Uterus (tissue), 4 donors: ENCODE measurements around the gene HSDL2. TPM values are rescaled to one million over a fixed set of nuclear protein-coding genes. Genes with fewer than 3 reads are reported as not detected.

Experiments
- DNase-seq, 2 donors: peaks; one replicate each; pipeline ENCODE4 v3.0.0-alpha.2; 2019 to 2020
- H3K27ac ChIP-seq, 2 donors: fragments of 200-600 bp; sonication (generic); 1 replicate in 1 of 2; 2 replicates in 1 of 2; pipeline ENCODE4 v1.5.1; 2016 to 2018
- H3K27me3 ChIP-seq, 2 donors: fragments of 200-600 bp; sonication (generic); one replicate each; pipeline ENCODE4 v1.5.1; 2018 to 2019; ENCODE audit warnings: control low read depth in 1 of 2
- H3K36me3 ChIP-seq, 2 donors: fragments of 200-600 bp; sonication (generic); one replicate each; pipeline ENCODE4 v1.5.1; 2019; ENCODE audit warnings: control low read depth in 1 of 2
- H3K4me1 ChIP-seq, 2 donors: fragments of 200-600 bp; sonication (generic); one replicate each; pipeline ENCODE4 v1.5.1; 2018 to 2019; ENCODE audit warnings: control low read depth in 1 of 2
- H3K4me3 ChIP-seq, 2 donors: fragments of 200-600 bp; sonication (generic); 1 replicate in 1 of 2; 2 replicates in 1 of 2; pipeline ENCODE4 v1.5.1; 2018 to 2019; ENCODE audit warnings: mild to moderate bottlenecking in 1 of 2
- H3K9me3 ChIP-seq, 2 donors: fragments of 200-600 bp; sonication (generic); one replicate each; pipeline ENCODE4 v1.5.1; 2019; ENCODE audit warnings: control low read depth in 1 of 2
- CTCF ChIP-seq, 4 experiments: fragments of 200-600 bp in 2 of 4; fragments of 450-650 bp in 2 of 4; sonication (generic) in 2 of 4; IDR thresholded peaks; one replicate each; pipeline ENCODE4 v1.5.1; 2016 to 2019; ENCODE audit warnings: antibody characterized with exemption in 4 of 4, mild to moderate bottlenecking in 2 of 4, moderate library complexity in 1 of 4
- POLR2A ChIP-seq, 2 donors: fragments of 450-650 bp; IDR thresholded peaks; one replicate each; pipeline ENCODE4 v1.6.1; 2016; ENCODE audit warnings: antibody characterized with exemption in 2 of 2, mild to moderate bottlenecking in 1 of 2, moderate library complexity in 1 of 2
- intact Hi-C: fragments of 100-400 bp; cut with DNase I; formaldehyde crosslinking; loops from one replicate; pipeline ENCODE4 v1.15.1; 2023; ENCODE audit warnings: low total_unique reads
- total RNA-seq, 4 donors: library from RNA; depleted of rRNA in 3 of 4; stranded (reverse); fragments of >200 nt in 3 of 4; gene quantifications; one replicate each; pipeline versions ENCODE4 v1.1.0 to v1.2.4, GENCODE V29; 2014 to 2023
- donor health status: DM: yes; HTN: yes; CAD: no.

Gene HSDL2
- total RNA-seq, 4 donors from 2014 or later = 12.6 to 55.1 (median 39.1) TPM

- no peaks in the 10 kb centered on the region for H3K9me3 ChIP-seq
- no peak for TF ChIP-seq POLR2A (IDR thresholded peaks at IDR 0.05)
- H3K36me3 ChIP-seq = no peaks in the 10 kb centered on the region
- no peaks in the 10 kb centered on the region for H3K27me3 ChIP-seq
- H3K27ac ChIP-seq = no peak overlapping the region
- DNase-seq = no peak
- no peaks in the 10 kb centered on the region for H3K4me1 ChIP-seq
- no peak overlapping the region for H3K4me3 ChIP-seq
- intact Hi-C loops = no loop called here
Measured at GRCh38 chr9:112396872-112397271, 17.0 kb downstream of the HSDL2 start.

DNA sequence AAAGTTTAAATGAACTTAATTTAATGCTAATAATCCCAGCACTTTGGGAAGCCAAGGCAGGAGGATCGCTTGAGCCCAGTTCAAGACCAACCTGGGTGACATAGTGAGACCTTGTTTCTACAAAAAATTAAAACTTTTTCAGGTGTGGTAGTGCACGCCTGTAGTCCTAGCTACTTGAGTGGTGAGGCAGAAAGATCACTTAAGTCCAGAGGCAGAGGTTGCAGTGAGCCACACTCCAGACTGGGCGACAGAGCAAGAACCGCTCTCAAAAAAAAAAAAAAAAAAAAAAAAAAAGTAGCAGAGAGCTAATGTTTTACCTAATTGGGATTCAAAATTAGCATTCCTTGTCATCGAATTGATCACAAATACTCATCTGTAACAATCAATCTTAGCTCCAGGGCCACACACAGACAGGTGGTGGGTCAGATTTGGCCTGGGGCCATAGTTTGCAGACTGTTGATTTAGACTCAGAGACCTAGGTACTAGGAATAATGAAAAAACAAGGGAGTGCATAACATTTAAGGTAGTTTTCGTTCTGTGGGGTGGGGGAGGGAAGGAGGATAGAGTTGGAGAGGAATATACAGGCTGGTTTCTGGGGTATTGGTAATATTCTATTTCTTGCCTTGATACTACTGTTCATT lies 21.4 kb downstream of the HSDL2 start:
- no peak for DNase-seq
- H3K36me3 ChIP-seq = no peaks in the 10 kb centered on the region
- H3K4me1 ChIP-seq = no peaks in the 10 kb centered on the region
- no peaks in the 10 kb centered on the region for H3K27me3 ChIP-seq
- H3K4me3 ChIP-seq = no peak overlapping the region
- intact Hi-C loops = no loop called here
- H3K27ac ChIP-seq = no peak overlapping the region
- no peaks in the 10 kb centered on the region for H3K9me3 ChIP-seq
- TF ChIP-seq CTCF (IDR thresholded peaks at IDR 0.05) (no peak), POLR2A (IDR thresholded peaks at IDR 0.05) (no peak)

DNA sequence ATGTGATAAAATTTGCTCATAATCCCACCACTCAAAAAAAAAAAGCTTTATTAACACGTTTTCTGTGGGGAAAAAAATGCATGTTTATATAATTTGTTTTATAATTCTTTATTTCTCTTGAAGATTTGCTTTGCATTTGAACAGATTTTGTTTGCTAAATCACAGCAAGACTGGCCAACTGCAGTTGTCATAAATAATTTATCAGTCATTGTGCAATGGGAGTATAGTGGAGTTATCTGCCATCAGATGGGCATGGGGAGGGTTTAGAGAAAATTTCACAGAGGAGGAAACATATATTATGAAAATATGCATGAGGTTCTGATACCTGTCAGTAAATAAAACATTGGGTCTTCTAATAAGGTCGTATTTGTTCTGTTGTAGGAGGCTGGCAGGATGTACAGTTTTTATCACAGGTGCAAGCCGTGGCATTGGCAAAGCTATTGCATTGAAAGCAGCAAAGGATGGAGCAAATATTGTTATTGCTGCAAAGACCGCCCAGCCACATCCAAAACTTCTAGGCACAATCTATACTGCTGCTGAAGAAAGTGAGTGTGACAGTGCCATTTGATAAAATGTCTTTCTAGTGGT lies 23.8 kb downstream of the HSDL2 start:
- no peak for TF ChIP-seq POLR2A (IDR thresholded peaks at IDR 0.05)
- TF ChIP-seq CTCF (IDR thresholded peaks at IDR 0.05) = no peak
- Histone ChIP-seq H3K36me3 (no peaks in the 10 kb centered on the region), H3K4me3 (no peak overlapping the region), H3K4me1 (no peaks in the 10 kb centered on the region), H3K27ac (no peak overlapping the region), H3K9me3 (no peaks in the 10 kb centered on the region), H3K27me3 (no peaks in the 10 kb centered on the region)
- intact Hi-C loops = no loop called here
- no peak for DNase-seq

DNA sequence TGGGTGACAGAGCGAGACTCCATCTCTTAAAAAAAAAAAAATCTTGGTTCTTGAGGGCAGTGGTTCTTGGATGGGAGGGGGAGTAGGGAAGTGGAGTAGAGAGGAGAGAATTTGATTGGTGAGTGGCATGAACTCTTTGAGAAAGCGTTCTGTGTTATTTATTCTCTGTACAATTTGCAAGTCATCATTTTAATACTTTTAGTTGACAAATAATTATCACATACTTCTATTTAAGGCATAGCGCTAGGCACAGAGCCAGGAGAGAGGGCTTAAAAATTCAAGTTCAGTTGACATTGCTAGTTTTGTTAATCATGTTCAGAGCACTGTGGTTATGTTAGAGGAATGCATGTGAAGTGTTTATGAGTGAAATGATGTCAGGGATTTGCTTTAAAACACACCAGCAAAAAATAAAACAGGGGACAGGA lies 24.6 kb downstream of the HSDL2 start:
- H3K27me3 ChIP-seq = no peaks in the 10 kb centered on the region

GRCh38 chr9:112408275-112408674 lies 28.4 kb downstream of the HSDL2 start:
- H3K4me1 ChIP-seq = no peaks in the 10 kb centered on the region
- no peak for DNase-seq
- H3K4me3 ChIP-seq = no peak overlapping the region
- H3K27ac ChIP-seq = no peak overlapping the region
- H3K36me3 ChIP-seq = no peaks in the 10 kb centered on the region
- H3K9me3 ChIP-seq = no peaks in the 10 kb centered on the region
- intact Hi-C loops = no loop called here
- TF ChIP-seq POLR2A (IDR thresholded peaks at IDR 0.05) (no peak), CTCF (IDR thresholded peaks at IDR 0.05) (no peak)
- no peaks in the 10 kb centered on the region for H3K27me3 ChIP-seq

More for the DNA sequence above, 24.6 kb downstream of the HSDL2 start:
- TF ChIP-seq POLR2A (IDR thresholded peaks at IDR 0.05) (no peak), CTCF (IDR thresholded peaks at IDR 0.05) (no peak)
- H3K4me3 ChIP-seq = no peak overlapping the region
- no peaks in the 10 kb centered on the region for H3K4me1 ChIP-seq
- no peaks in the 10 kb centered on the region for H3K9me3 ChIP-seq
- H3K36me3 ChIP-seq = no peaks in the 10 kb centered on the region
- H3K27ac ChIP-seq = no peak overlapping the region
- intact Hi-C loops = no loop called here
- no peak for DNase-seq
